ENCODE results near the gene RIPPLY1. TPM values are rescaled to one million over a fixed set of nuclear protein-coding genes. Genes with fewer than 3 reads are reported as not detected.

RIPPLY1 gene
- total and polyA plus RNA-seq, 4 donors = not detected

DNA sequence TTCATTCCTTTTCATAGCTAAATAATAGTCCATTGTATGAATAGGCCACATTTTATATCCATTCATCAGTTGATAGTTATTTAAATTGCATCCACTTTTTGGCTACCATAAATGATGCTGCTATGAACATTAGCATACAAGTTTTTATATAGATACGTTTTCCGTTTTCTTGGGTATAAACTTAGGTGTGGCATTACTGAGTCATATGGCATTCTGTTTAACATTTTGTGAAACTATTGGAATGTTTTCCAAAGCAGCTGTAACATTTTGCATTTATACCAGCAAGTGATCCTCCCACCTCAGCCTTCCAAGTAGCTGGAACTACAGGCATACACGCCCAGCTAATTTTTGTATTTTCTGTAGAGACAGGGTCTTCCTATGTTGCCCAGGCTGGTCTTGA, 43.3 kb upstream of the RIPPLY1 start:
- no peaks in the 10 kb centered on the region for H3K4me1 ChIP-seq (ENCODE audit: control insufficient read depth in 5 of 5, insufficient read depth in 5 of 5, low read length in 5 of 5)
- H3K9me3 ChIP-seq (ENCODE audit: control insufficient read depth in 4 of 4, insufficient read depth in 3 of 4, low read length in 3 of 4) = no peaks in the 10 kb centered on the region
- H3K9ac ChIP-seq (ENCODE audit: insufficient read depth in 1 of 2, low read length in 2 of 2) = no peak overlapping the region
- H3K36me3 ChIP-seq (ENCODE audit: control insufficient read depth in 4 of 4, insufficient read depth in 4 of 4, low read length in 4 of 4) = peaks cover 0 to 10% (median 3%) of the 10 kb centered on the region in 4 donors
- TF ChIP-seq CTCF (IDR thresholded peaks at IDR 0.05; ENCODE audit: control extremely low read depth, extremely low read depth) = no peak
- ATAC-seq (ENCODE audit: insufficient read depth, low FRiP score) (no peak), DNase-seq (no peak)
- no peak overlapping the region for H3K4me3 ChIP-seq
- WGBS, 2 donors = 80 to 87% methylated on average over 3 of the region's 3 CpGs
- no peak overlapping the region for H3K27ac ChIP-seq (ENCODE audit: low read depth in 1 of 2, low read length in 1 of 2)
- H3K27me3 ChIP-seq (ENCODE audit: control insufficient read depth in 3 of 3, insufficient read depth in 3 of 3, low read length in 2 of 3) = peaks cover 0 to 35% (median 6%) of the 10 kb centered on the region in 3 donors

DNA sequence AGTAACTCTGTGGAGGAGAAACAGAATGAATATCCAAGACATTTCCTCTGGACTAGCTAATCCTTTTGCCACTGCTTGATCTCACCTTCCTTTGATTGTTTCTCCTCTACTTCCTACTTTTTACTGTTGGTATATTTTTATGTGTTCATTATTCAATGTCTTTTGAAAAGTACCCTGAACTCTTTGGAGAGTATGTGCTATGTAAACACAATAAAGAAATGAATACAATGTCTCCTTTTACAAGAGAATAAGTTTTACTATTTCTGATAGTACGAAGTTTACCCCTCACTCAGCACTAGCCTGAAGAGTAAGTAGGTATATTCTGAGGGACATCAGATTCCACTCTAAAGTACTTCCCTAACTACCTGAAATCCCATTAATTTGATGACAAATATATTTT, 36.9 kb upstream of the RIPPLY1 start:
- no peak overlapping the region for H3K9ac ChIP-seq (ENCODE audit: insufficient read depth in 1 of 2, low read length in 2 of 2)
- DNase-seq (no peak), ATAC-seq (ENCODE audit: insufficient read depth, low FRiP score) (no peak)
- H3K36me3 ChIP-seq (ENCODE audit: control insufficient read depth in 4 of 4, insufficient read depth in 4 of 4, low read length in 4 of 4) = peaks cover 0 to 11% (median 3%) of the 10 kb centered on the region in 4 donors
- no peak for TF ChIP-seq CTCF (IDR thresholded peaks at IDR 0.05; ENCODE audit: control extremely low read depth, extremely low read depth)
- 81 to 90% methylated on average over 1 of the region's 1 CpG for WGBS, 2 donors
- peaks cover 4 to 42% (median 12%) of the 10 kb centered on the region in 3 donors for H3K27me3 ChIP-seq (ENCODE audit: control insufficient read depth in 3 of 3, insufficient read depth in 3 of 3, low read length in 2 of 3)
- H3K4me1 ChIP-seq (ENCODE audit: control insufficient read depth in 5 of 5, insufficient read depth in 5 of 5, low read length in 5 of 5) = peaks cover 0 to 5% (median 0%) of the 10 kb centered on the region in 5 donors
- no peak overlapping the region for H3K27ac ChIP-seq (ENCODE audit: low read depth in 1 of 2, low read length in 1 of 2)
- H3K4me3 ChIP-seq = no peak overlapping the region
- no peaks in the 10 kb centered on the region for H3K9me3 ChIP-seq (ENCODE audit: control insufficient read depth in 4 of 4, insufficient read depth in 3 of 4, low read length in 3 of 4)

DNA sequence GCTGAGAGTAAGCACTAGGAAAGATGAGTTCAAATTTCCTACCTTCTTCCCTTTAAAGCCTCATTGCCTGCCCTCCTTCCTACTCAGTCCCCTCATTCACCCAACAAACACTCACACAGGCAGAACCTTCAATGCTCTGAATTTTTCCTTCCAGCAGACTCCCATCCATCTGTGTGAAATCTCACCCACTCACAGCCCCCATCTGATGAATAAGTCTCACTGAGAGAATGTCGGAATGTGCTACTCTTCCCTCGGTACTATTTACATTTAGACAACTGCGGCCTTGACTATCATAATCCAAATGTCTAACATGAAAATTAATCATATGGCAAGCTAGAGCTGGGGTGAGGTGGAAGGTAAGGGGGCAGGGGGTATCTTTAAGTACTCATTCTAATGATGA, 36.4 kb upstream of the RIPPLY1 start:
- Histone ChIP-seq H3K9me3 (ENCODE audit: control insufficient read depth in 4 of 4, insufficient read depth in 3 of 4, low read length in 3 of 4) (no peaks in the 10 kb centered on the region), H3K36me3 (ENCODE audit: control insufficient read depth in 4 of 4, insufficient read depth in 4 of 4, low read length in 4 of 4) (peaks cover 0 to 11% (median 3%) of the 10 kb centered on the region in 4 donors), H3K27ac (ENCODE audit: low read depth in 1 of 2, low read length in 1 of 2) (no peak overlapping the region), H3K4me3 (no peak overlapping the region), H3K4me1 (ENCODE audit: control insufficient read depth in 5 of 5, insufficient read depth in 5 of 5, low read length in 5 of 5) (peaks cover 0 to 8% (median 0%) of the 10 kb centered on the region in 5 donors), H3K27me3 (ENCODE audit: control insufficient read depth in 3 of 3, insufficient read depth in 3 of 3, low read length in 2 of 3) (peaks cover 4 to 42% (median 12%) of the 10 kb centered on the region in 3 donors), H3K9ac (ENCODE audit: insufficient read depth in 1 of 2, low read length in 2 of 2) (no peak overlapping the region)
- ATAC-seq (ENCODE audit: insufficient read depth, low FRiP score) (no peak), DNase-seq (no peak)
- 84% methylated on average over 3 of the region's 3 CpGs for WGBS, 2 donors
- TF ChIP-seq CTCF (IDR thresholded peaks at IDR 0.05; ENCODE audit: control extremely low read depth, extremely low read depth) = no peak

- Histone ChIP-seq H3K9me3 (ENCODE audit: control insufficient read depth in 4 of 4, insufficient read depth in 3 of 4, low read length in 3 of 4) (no peaks in the 10 kb centered on the region), H3K9ac (ENCODE audit: insufficient read depth in 1 of 2, low read length in 2 of 2) (no peak overlapping the region), H3K4me1 (ENCODE audit: control insufficient read depth in 5 of 5, insufficient read depth in 5 of 5, low read length in 5 of 5) (peaks cover 0 to 16% (median 0%) of the 10 kb centered on the region in 5 donors), H3K4me3 (no peak overlapping the region), H3K27ac (ENCODE audit: low read depth in 1 of 2, low read length in 1 of 2) (no peak overlapping the region), H3K27me3 (ENCODE audit: control insufficient read depth in 3 of 3, insufficient read depth in 3 of 3, low read length in 2 of 3) (peaks cover 4 to 22% (median 17%) of the 10 kb centered on the region in 3 donors), H3K36me3 (ENCODE audit: control insufficient read depth in 4 of 4, insufficient read depth in 4 of 4, low read length in 4 of 4) (peaks cover 0 to 2% (median 0%) of the 10 kb centered on the region in 4 donors)
- 53 to 94% methylated on average over 1 of the region's 1 CpG for WGBS, 2 donors
- no peak for ATAC-seq (ENCODE audit: insufficient read depth, low FRiP score)
- no peak for DNase-seq
- TF ChIP-seq CTCF (IDR thresholded peaks at IDR 0.05; ENCODE audit: control extremely low read depth, extremely low read depth) = no peak
Observed at GRCh38 chrX:106936246-106936645, 33.1 kb upstream of the RIPPLY1 start.

Data from lung (tissue), 12 donors.